Mucosa of stomach (tissue), 1 donor: Measurements from ENCODE around the gene AIRE.
"Not testable (repeated sequence)": the region's sequence is repeated elsewhere in the genome, so short reads cannot be mapped to it uniquely, and the experiment has no call there.

Experiments used
- H3K27me3 ChIP-seq: one replicate; pipeline ENCODE4 v1.7.0; 2013; ENCODE audit warnings: mild to moderate bottlenecking, low read length; ENCODE audit not compliant: control insufficient read depth, insufficient read depth
- H3K36me3 ChIP-seq: one replicate; pipeline ENCODE4 v1.7.0; 2013; ENCODE audit warnings: low read length; ENCODE audit not compliant: control insufficient read depth, insufficient read depth
- H3K4me1 ChIP-seq: one replicate; pipeline ENCODE4 v1.7.0; 2013; ENCODE audit warnings: mild to moderate bottlenecking, low read length; ENCODE audit not compliant: control insufficient read depth, insufficient read depth
- H3K4me3 ChIP-seq: one replicate; pipeline ENCODE4 v1.7.0; 2013; ENCODE audit warnings: low read length
- H3K9ac ChIP-seq: one replicate; pipeline ENCODE4 v1.7.0; 2013; ENCODE audit warnings: mild to moderate bottlenecking, low read length, moderate library complexity
- H3K9me3 ChIP-seq: one replicate; pipeline ENCODE4 v1.7.0; 2013; ENCODE audit warnings: mild to moderate bottlenecking, low read length, moderate library complexity; ENCODE audit not compliant: control insufficient read depth
- donor health status: Pancreatic carcinoma.

Gene AIRE

DNA sequence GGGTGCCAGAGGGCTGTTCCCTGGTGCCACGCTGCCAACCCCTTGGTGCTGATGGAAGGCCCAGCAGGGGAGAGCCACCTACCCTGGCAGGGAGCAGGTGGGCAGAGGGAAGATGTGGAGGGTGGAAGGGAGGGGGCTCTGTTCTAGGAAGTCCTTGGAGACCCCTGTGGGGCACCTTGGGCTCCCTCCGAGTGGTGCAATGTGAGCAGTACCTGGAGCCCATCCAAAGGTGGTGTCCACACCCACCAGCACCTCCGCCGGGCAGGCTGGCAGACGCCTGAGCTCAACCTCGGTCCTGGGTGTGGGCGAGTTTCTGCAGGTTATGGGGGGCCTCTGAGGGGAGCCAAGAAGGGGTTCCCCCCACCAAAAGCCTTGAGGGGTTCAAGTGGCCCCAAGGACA, 12.6 kb upstream of the AIRE start:
- Histone ChIP-seq H3K9ac (no peak overlapping the region), H3K9me3 (no peaks in the 10 kb centered on the region), H3K4me3 (no peak overlapping the region), H3K4me1 (no peaks in the 10 kb centered on the region), H3K27me3 (no peaks in the 10 kb centered on the region), H3K36me3 (no peaks in the 10 kb centered on the region)

DNA sequence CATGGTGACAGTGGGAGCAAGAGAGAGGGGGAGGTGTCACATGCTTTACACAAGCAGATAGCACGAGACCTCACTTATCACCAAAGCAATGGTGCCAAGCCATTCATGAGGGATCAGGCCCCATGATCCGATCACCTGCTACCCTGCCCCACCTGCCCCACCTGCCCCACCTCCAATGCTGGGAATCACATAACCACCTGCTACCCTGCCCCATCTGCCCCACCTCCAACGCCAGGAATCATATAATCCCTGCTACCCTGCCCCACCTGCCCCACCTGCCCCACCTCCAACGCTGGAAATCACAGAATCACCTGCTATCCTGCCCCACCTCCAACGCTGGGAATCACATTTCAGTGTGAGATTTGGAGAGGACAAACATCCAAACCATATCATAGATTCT, 10.6 kb upstream of the AIRE start:
- H3K9ac ChIP-seq = no peak overlapping the region
- H3K9me3 ChIP-seq = no peaks in the 10 kb centered on the region
- H3K4me1 ChIP-seq = no peaks in the 10 kb centered on the region
- H3K4me3 ChIP-seq = no peak overlapping the region
- H3K27me3 ChIP-seq = no peaks in the 10 kb centered on the region
- no peaks in the 10 kb centered on the region for H3K36me3 ChIP-seq

DNA sequence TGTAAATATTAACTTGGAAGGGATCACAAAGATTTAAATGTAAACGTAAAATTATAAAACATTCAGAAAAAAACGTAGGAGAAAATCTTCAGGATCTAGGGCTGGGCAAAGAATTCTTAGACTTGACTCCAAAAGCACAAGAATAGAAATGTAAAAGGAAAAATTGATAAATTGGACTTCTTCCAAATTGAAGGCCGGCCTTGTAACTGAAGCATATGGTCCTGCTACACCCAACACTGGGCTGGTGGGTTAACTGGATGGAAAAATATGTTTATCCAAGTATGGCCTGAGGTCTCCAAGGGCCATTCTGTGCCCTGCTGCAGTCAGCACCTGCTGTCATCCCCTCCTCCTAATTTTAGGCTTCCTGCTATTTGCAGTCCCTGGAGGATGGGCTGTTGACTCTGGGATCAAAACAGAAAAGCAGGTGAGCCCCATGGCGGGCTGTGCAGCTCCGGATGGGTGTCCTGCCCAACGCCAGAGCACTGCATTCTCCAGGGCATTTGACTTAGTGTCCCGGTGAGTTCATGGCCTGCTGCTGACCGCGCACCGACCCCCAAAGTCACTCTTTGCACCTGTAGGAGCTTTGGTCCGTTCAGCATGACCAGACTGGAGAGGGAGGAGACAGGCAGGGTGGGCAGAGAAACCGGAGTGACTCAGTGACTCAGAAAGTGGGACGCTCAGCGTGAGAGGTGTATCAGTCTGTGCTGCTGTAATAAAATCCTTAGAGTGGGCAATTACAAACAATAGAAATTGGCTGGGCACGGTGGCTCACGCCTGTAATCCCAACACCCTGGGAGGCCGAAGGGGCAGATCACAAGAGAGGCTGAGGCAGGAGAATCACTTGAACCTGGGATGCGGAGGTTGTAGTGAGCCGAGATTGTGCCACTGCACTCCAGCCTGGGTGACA, 6.1 kb upstream of the AIRE start:
- Histone ChIP-seq H3K9ac (no peak overlapping the region), H3K27me3 (peaks cover under 1% of the 10 kb centered on the region), H3K4me3 (no peak overlapping the region), H3K36me3 (no peaks in the 10 kb centered on the region), H3K4me1 (no peaks in the 10 kb centered on the region), H3K9me3 (no peaks in the 10 kb centered on the region)

DNA sequence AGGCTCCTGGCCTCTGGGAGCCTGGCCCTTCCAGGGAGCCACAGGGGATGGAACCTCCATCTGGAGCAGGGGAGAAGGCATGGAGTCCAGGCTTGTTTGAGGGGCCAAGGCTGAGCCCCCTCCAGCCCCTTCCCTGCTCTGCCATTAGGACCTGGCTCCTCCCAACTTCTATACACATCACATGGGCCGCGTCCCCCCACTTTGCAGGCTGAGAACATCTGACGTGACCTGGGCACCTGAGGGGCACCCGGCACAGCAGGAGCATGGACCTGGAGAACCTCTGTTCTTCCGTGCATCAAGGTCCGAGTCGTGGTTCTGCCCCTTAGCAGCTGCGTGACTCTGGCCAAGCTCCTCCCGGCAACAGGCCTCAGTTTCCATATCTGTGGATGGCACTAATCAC, 3.9 kb upstream of the AIRE start:
- Histone ChIP-seq H3K27me3 (peaks cover 22% of the 10 kb centered on the region), H3K36me3 (no peaks in the 10 kb centered on the region), H3K9me3 (no peaks in the 10 kb centered on the region), H3K4me1 (no peaks in the 10 kb centered on the region), H3K9ac (no peak overlapping the region), H3K4me3 (no peak overlapping the region)

DNA sequence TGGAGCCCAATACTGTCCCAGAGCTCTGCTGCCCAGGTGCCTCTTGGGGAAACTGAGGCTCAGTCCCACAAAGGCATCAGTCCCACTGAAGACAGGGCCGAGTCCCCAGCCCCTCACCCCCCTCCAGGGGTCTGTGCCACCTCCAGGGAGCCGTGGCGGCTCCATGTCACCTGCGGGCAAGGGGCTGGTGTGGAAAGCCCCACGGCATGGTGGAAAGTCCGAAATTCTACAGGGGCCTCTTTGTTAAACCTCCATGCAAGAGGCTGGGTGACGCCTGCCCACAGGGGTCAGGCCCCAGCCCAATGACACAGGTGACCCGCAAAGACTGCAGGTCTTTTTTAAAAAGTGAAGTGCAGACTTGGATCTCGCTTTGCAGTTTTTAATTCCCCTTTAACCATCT, 3.3 kb upstream of the AIRE start:
- no peaks in the 10 kb centered on the region for H3K4me1 ChIP-seq
- H3K27me3 ChIP-seq = peaks cover 25% of the 10 kb centered on the region
- no peak overlapping the region for H3K9ac ChIP-seq
- no peaks in the 10 kb centered on the region for H3K36me3 ChIP-seq
- no peaks in the 10 kb centered on the region for H3K9me3 ChIP-seq
- H3K4me3 ChIP-seq = no peak overlapping the region

DNA sequence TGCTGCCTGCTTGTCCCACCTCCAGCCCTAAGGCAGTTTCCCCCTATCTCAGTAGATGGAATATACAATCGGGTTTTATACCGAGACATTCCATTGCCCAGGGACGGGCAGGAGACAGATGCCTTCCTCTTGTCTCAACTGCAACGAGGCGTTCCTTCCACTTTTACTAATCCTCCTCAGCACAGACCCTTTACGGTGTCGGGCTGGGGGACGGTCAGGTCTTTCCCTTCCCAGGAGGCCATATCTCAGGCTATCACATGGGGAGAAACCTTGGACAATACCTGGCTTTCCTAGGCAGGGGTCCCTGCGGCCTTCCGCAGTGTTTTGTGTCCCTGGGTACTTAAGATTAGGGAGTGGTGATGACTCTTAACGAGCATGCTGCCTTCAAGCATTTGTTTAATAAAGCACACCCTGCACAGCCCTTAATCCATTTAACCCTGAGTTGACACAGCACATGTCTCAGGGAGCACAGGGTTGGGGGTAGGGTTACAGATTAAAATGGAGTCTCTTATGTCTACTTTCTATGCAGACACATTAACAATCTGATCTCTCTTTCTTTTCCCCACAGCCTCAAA, 2.4 kb upstream of the AIRE start:
- H3K4me3 ChIP-seq, H3K4me1 ChIP-seq, H3K9ac ChIP-seq, H3K9me3 ChIP-seq, H3K36me3 ChIP-seq: not testable (repeated sequence)
- H3K27me3 ChIP-seq = peaks cover 25% of the 10 kb centered on the region

DNA sequence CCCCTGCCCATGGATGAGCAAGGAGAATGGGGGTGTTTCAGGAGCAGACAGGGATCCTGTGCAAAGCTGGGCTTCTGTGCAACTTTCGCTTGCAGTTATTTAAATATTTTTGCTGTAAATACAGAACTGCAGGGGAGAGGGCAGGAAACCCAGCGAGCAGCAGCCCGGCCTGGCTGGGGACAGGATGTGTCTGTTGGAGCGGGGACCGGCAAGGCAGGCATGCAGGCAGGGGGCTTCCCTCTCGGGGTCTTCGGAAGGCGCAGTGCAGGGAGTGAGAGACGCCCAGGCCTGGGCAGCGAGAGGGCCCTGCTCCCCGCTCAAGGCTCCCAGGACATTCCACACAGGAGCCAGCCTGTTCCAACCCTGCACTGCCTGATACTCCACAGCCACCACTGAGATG, 1.7 kb upstream of the AIRE start:
- Histone ChIP-seq H3K27me3 (peaks cover 25% of the 10 kb centered on the region), H3K9ac (no peak overlapping the region), H3K4me1 (no peaks in the 10 kb centered on the region), H3K36me3 (no peaks in the 10 kb centered on the region), H3K4me3 (no peak overlapping the region), H3K9me3 (no peaks in the 10 kb centered on the region)

DNA sequence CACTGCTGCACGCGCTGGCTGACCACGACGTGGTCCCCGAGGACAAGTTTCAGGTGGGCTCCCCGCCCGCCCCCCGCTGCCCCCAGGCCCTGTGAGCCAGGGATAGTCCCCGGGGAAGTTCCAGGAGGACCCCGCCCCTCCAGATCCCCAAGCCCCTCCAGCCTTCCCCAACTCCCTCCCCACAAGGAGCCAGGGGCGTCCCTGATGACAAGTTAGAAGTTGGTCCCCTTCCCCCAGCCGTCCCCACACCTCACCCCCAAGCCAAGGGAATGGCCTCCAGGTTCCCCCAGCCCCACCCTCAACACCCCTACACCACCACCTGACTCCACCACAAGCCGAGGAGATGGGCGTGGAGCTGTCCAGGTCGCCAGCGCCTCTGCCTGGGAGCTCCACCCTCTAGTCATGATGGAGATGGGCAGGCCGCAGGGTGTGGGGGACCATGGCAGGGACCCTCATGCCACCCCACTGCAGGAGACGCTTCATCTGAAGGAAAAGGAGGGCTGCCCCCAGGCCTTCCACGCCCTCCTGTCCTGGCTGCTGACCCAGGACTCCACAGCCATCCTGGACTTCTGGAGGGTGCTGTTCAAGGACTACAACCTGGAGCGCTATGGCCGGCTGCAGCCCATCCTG, 525 bp downstream of the AIRE start:
- no peak overlapping the region for H3K4me3 ChIP-seq
- H3K9ac ChIP-seq = no peak overlapping the region
- no peaks in the 10 kb centered on the region for H3K4me1 ChIP-seq
- H3K36me3 ChIP-seq = no peaks in the 10 kb centered on the region
- no peaks in the 10 kb centered on the region for H3K9me3 ChIP-seq
- peaks cover 25% of the 10 kb centered on the region for H3K27me3 ChIP-seq

DNA sequence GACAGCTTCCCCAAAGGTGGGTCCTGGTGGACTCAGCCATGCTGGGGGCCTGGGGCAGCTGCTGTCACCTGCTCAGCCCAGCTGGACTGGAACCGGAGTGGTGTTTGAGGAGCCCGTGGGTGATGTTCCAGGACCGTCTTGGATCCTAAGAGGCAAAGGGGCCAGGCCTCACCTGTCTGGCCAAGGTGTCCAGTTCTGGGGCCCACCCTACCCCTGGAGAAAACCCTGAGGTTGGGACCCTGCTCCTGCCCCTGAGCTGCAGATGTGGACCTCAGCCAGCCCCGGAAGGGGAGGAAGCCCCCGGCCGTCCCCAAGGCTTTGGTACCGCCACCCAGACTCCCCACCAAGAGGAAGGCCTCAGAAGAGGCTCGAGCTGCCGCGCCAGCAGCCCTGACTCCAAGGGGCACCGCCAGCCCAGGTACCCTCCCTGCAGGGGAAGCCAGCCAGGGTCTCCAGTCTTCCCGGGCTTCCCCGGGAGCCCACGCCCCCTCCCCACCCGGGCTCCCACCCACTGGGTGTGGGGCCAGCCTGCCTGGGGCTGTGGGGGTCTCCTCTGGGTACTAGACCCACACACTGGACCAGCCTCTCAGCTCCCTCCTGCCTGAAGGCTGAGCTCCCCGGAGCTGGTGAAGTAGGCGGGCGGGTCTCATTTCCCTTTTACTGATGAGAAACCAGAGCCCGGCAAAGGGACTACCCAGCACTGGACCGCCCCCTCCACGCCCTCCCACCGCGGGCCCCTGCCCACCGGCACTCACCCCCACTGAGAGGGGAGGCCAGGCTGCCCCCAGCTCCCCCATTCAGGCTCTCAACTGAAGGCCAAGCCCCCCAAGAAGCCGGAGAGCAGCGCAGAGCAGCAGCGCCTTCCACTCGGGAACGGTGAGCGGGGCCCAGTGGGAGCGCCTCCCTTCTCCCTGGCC, 1.3 kb downstream of the AIRE start:
- Histone ChIP-seq H3K36me3 (no peaks in the 10 kb centered on the region), H3K9me3 (no peaks in the 10 kb centered on the region), H3K4me3 (no peak overlapping the region), H3K27me3 (peaks cover 25% of the 10 kb centered on the region), H3K9ac (no peak overlapping the region), H3K4me1 (no peaks in the 10 kb centered on the region)

DNA sequence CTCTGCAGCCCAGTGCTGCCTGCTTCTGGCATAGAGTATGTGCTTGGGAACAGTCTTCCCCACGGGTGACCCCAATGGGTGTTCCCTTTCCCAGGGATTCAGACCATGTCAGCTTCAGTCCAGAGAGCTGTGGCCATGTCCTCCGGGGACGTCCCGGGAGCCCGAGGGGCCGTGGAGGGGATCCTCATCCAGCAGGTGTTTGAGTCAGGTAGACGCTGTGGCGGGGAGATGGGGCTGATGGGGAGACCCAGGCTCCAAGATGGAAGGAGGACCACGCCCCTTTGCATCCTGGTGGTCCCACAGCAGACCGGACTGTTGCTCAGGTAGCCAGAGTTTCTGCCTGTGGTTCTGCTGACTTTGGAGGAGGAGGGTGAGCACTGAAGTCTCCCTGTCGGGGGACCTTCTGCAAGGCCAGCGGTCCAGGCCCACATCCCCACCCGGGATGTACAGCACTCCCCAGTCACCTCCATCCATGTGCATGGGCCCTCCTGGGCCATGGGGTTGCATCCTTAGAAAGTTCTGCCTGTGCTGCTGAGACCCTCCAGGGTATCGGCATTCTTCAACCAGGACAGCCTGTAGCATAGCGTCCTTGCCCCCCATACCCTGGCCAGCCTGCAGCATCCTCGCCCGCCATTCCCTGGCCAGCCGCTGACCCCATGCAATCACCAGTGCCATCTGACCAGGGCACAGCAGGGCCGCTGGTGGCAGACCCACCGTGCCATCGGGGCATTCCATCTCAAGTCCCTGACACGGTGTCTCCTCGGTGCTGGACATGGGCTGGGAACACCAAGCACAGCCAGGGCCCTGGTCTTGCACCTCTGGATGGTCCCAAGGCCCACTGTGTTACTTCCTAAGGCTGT, 2.8 kb downstream of the AIRE start:
- Histone ChIP-seq H3K9ac (no peak overlapping the region), H3K27me3 (peaks cover 25% of the 10 kb centered on the region), H3K4me1 (no peaks in the 10 kb centered on the region), H3K9me3 (no peaks in the 10 kb centered on the region), H3K4me3 (no peak overlapping the region), H3K36me3 (no peaks in the 10 kb centered on the region)

DNA sequence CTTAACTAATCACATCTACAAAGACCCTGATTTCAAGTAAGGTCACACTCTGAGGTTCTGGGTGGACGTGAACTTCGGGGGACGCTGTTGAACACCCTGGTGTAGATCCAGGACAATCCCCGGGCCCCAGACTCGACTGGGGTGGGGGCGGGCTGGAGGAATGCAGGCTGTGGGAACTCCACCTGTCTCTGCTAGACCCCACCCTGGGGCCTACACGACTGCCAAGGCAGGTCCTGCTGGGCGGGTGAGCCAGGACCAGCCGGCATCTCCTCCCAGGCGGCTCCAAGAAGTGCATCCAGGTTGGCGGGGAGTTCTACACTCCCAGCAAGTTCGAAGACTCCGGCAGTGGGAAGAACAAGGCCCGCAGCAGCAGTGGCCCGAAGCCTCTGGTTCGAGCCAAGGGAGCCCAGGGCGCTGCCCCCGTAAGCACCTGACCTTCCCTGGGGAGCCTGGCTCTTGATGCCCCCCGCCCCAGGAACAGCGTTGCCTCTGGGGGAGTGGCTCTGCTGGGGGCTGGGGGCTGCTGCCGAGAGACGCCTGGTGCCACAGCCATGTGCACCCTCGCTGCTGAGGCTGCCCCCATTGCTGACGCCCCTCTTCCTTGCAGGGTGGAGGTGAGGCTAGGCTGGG, 3.8 kb downstream of the AIRE start:
- no peaks in the 10 kb centered on the region for H3K4me1 ChIP-seq
- peaks cover 25% of the 10 kb centered on the region for H3K27me3 ChIP-seq
- no peaks in the 10 kb centered on the region for H3K36me3 ChIP-seq
- H3K9me3 ChIP-seq = no peaks in the 10 kb centered on the region
- no peak overlapping the region for H3K9ac ChIP-seq
- no peak overlapping the region for H3K4me3 ChIP-seq
